Measurements from ENCODE around the gene CCDC157. TPM values are rescaled to one million over a fixed set of nuclear protein-coding genes. Genes with fewer than 3 reads are reported as not detected.
A peak's percentile ranks its signal among the peaks of the same experiment; 100 is the strongest.

CCDC157 gene
- polyA plus RNA-seq (2012; rRNA removed) = 5.8 and 7.9 TPM in 2 replicates
- 3.3 and 5.5 TPM in 2 replicates for polyA plus RNA-seq (2012; cell fraction: cytosol; rRNA removed)
- 8.3 and 9.8 TPM in 2 replicates for polyA plus RNA-seq (2012; cell fraction: nucleus; rRNA removed)

- Histone ChIP-seq H3K4me1 (ENCODE audit: control insufficient read depth in 1 of 2, insufficient read depth in 2 of 2, low read depth in 1 of 2, low read length in 1 of 2) (peaks cover 12 to 14% of the 10 kb centered on the region in 2 experiments; a peak in 2 of 4 replicates), H3K9ac (peak within 1 kb of the TSS; percentile 99), H3K4me3 (ENCODE audit: low read depth in 2 of 2, low read length in 1 of 2) (peak within 1 kb of the TSS; percentile 79 to 95), H3K4me2 (peak within 1 kb of the TSS; percentile 92), H3K36me3 (replicated peaks in 1 of 2; ENCODE audit: control insufficient read depth in 1 of 2, insufficient read depth in 2 of 2, low read length in 1 of 2) (peaks cover 17 to 19% of the 10 kb centered on the region in 2 experiments), H3K9me2 (no peaks in the 10 kb centered on the region), H3F3A (replicated peaks; ENCODE audit: insufficient read depth) (no peaks in the 10 kb centered on the region), H3K79me2 (ENCODE audit: insufficient read depth) (peaks cover 47% of the 10 kb centered on the region), H2AFZ (ENCODE audit: low read depth) (peak within 1 kb of the TSS; percentile 95), H4K20me1 (ENCODE audit: insufficient read depth) (peaks cover 30% of the 10 kb centered on the region), H3K9me3 (no peaks in the 10 kb centered on the region), H3K27me3 (ENCODE audit: insufficient read depth) (no peaks in the 10 kb centered on the region), H3K27ac (ENCODE audit: low read depth in 2 of 2, low read length in 1 of 2) (peak within 1 kb of the TSS; percentile 93 to 95)
- peak; percentile 91 for TF ChIP-seq ZBTB33 (IDR thresholded peaks at IDR 0.05; ENCODE audit: borderline replicate concordance, low read depth)
- TF ChIP-seq USF2 (IDR thresholded peaks at IDR 0.05; ENCODE audit: borderline replicate concordance, low read depth, low read length) = no peak
- TF ChIP-seq YY1 (IDR thresholded peaks at IDR 0.05; ENCODE audit: low read depth) = peak; percentile 95
- 0 out of 2 replicates have a peak, but pooled peaks have one; percentile 10 for TF ChIP-seq TEAD4 (IDR thresholded peaks at IDR 0.05; ENCODE audit: borderline replicate concordance, insufficient read depth)
- TF ChIP-seq SIN3A (IDR thresholded peaks at IDR 0.05; ENCODE audit: borderline replicate concordance, low read depth, low read length) = peak; percentile 96
- no peak for TF ChIP-seq TCF12 (IDR thresholded peaks at IDR 0.05)
- TF ChIP-seq CTCF (IDR thresholded peaks at IDR 0.05) = no peak
- peak; percentile 94 for TF ChIP-seq CHD2 (IDR thresholded peaks at IDR 0.05; ENCODE audit: low read length, partially characterized antibody)
- TF ChIP-seq GATA2 (CRISPR knock-in tag; IDR thresholded peaks at IDR 0.05) = no peak
- no peak for TF ChIP-seq FOXM1 (IDR thresholded peaks at IDR 0.05; ENCODE audit: low read depth)
- no peak for TF ChIP-seq RFX5 (IDR thresholded peaks at IDR 0.05; ENCODE audit: low read length)
- no peak for TF ChIP-seq RCOR1 (IDR thresholded peaks at IDR 0.05; ENCODE audit: low read length)
- TF ChIP-seq USF1 (IDR thresholded peaks at IDR 0.05; ENCODE audit: borderline replicate concordance, low read depth) = 0 out of 2 replicates have a peak, but pooled peaks have one; percentile 8
- peak; percentile 91 for TF ChIP-seq POLR2AphosphoS5 (IDR thresholded peaks at IDR 0.05; ENCODE audit: low read depth, low read length)
- TF ChIP-seq MXI1 (IDR thresholded peaks at IDR 0.05; ENCODE audit: low read depth, low read length) = peak; percentile 84
- TF ChIP-seq PBX3 (IDR thresholded peaks at IDR 0.05) = no peak
- no peak for TF ChIP-seq EZH2phosphoT487 (IDR thresholded peaks at IDR 0.05; ENCODE audit: borderline replicate concordance, low read depth)
- TF ChIP-seq IRF3 (IDR thresholded peaks at IDR 0.05; ENCODE audit: low read depth, low read length) = no peak
- TF ChIP-seq MAX (IDR thresholded peaks at IDR 0.05; ENCODE audit: low read depth) = peak; percentile 63; the same call in 1 of the 2 replicates
- TF ChIP-seq GABPA (IDR thresholded peaks at IDR 0.05; ENCODE audit: low read depth) = peak; percentile 91
- peak; percentile 72; the same call in 1 of the 2 replicates for TF ChIP-seq TAF1 (IDR thresholded peaks at IDR 0.05; ENCODE audit: borderline replicate concordance, low read depth, low read length)
- TF ChIP-seq ELF1 (IDR thresholded peaks at IDR 0.05) = peak; percentile 81
- TF ChIP-seq EP300 (IDR thresholded peaks at IDR 0.05; ENCODE audit: borderline replicate concordance in 1 of 2, low read depth in 1 of 2, low read length in 1 of 2) = no peak
- peak; percentile 96 for DNase-seq
- POLR2A ChIA-PET = interaction anchor here (0.6 to 1.7 kb wide), 14 partner anchors 10 to 70 kb away, joined by 3 to 8 read pairs (median 5); partner anchors contain the start of genes CASTOR1, RNF215, SEC14L2 and TBC1D10A
- WGBS (ENCODE audit: low lambda C conversion rate) = 2% methylated on average over 7 of the region's 91 CpGs
- CTCF ChIA-PET = interaction anchor here (1.0 to 2.2 kb wide), 3 partner anchors 11 to 71 kb away, joined by 3 to 15 read pairs (median 3); partner anchors contain the start of gene CASTOR1
These were observed at the start of gene CCDC157, which contains the start of gene SF3A1 for GRCh38 chr22:30356449-30357235. CCDC157 (plus strand) TSS chr22:30357007; CDS start chr22:30366001, 8,994 bp downstream. SF3A1 (minus strand) TSS chr22:30356894; CDS start chr22:30356792, 102 bp downstream.
